ENCODE measurements around the gene AGAP3.

The AGAP3 gene

GRCh38 chr7:151057989-151058780 lies 28.1 kb upstream of the AGAP3 start:
- peak; percentile 97 for DNase-seq (ENCODE audit: low read depth)

GRCh38 chr7:151058781-151059366 lies 27.4 kb upstream of the AGAP3 start:
- no peak for DNase-seq (ENCODE audit: low read depth)

- peak; percentile 64 for DNase-seq (ENCODE audit: low read depth)
Measured at GRCh38 chr7:151059367-151060112, 26.7 kb upstream of the AGAP3 start, which contains the start of gene SLC4A2. Gene SLC4A2, plus strand, starts transcription at chr7:151059589. Its CDS starts 2,399 bp downstream, at chr7:151061988.

GRCh38 chr7:151060113-151060415 lies 26.2 kb upstream of the AGAP3 start:
- DNase-seq (ENCODE audit: low read depth), result no peak

GRCh38 chr7:151060416-151061212 lies 25.7 kb upstream of the AGAP3 start:
- no peak for DNase-seq (ENCODE audit: low read depth)

GRCh38 chr7:151061213-151062110 lies 24.8 kb upstream of the AGAP3 start:
- DNase-seq (ENCODE audit: low read depth), result no peak

GRCh38 chr7:151062111-151062398 lies 24.2 kb upstream of the AGAP3 start:
- no peak for DNase-seq (ENCODE audit: low read depth)

- DNase-seq (ENCODE audit: low read depth), result no peak
Measured at GRCh38 chr7:151062399-151063211, 23.7 kb upstream of the AGAP3 start.

GRCh38 chr7:151063212-151063561 lies 23.1 kb upstream of the AGAP3 start:
- no peak for DNase-seq (ENCODE audit: low read depth)

- no peak for DNase-seq (ENCODE audit: low read depth)
Measured at GRCh38 chr7:151064454-151064853, 21.8 kb upstream of the AGAP3 start.

- no peak for DNase-seq (ENCODE audit: low read depth)
Measured at GRCh38 chr7:151064993-151065392, 21.3 kb upstream of the AGAP3 start.

- no peak for DNase-seq (ENCODE audit: low read depth)
Measured at GRCh38 chr7:151065516-151065915, 20.8 kb upstream of the AGAP3 start.

GRCh38 chr7:151066273-151066974 lies 19.9 kb upstream of the AGAP3 start:
- no peak for DNase-seq (ENCODE audit: low read depth)

GRCh38 chr7:151068069-151068773 lies 18.1 kb upstream of the AGAP3 start:
- no peak for DNase-seq (ENCODE audit: low read depth)

GRCh38 chr7:151069841-151070573 lies 16.3 kb upstream of the AGAP3 start:
- no peak for DNase-seq (ENCODE audit: low read depth)

GRCh38 chr7:151070574-151070960 lies 15.7 kb upstream of the AGAP3 start:
- no peak for DNase-seq (ENCODE audit: low read depth)

- DNase-seq (ENCODE audit: low read depth), result no peak
Measured at GRCh38 chr7:151071032-151071866, 15.0 kb upstream of the AGAP3 start.

- DNase-seq (ENCODE audit: low read depth), result no peak
Measured at GRCh38 chr7:151073990-151074389, 12.3 kb upstream of the AGAP3 start.
